Astrocyte (in vitro differentiated cells and primary cell): ENCODE results near the gene GRIK5. TPM values are rescaled to one million over a fixed set of nuclear protein-coding genes. Genes with fewer than 3 reads are reported as not detected.
"Not testable (repeated sequence)": the region's sequence is repeated elsewhere in the genome, so short reads cannot be mapped to it uniquely, and the experiment has no call there.

ENCODE experiments used
- DNase-seq: peaks from one replicate; pipeline ENCODE4 v3.0.0-alpha.2; 2010; ENCODE audit warnings: low read depth
- FAIRE-seq: peaks from 2 replicates; lab custom pipeline; 2011; peaks lifted over from hg19 to GRCh38; lab: Jason Lieb, UNC
- H2AFZ ChIP-seq: 2 replicates; pipeline ENCODE4 v1.6.0; 2012; ENCODE audit warnings: low read depth, low read length, inconsistent platforms
- H3K27ac ChIP-seq: 2 replicates; pipeline ENCODE4 v1.5.1; 2011; ENCODE audit warnings: low read depth, low read length, inconsistent platforms
- H3K27me3 ChIP-seq: 2 replicates; pipeline ENCODE4 v1.6.0; 2011; ENCODE audit warnings: low read length, inconsistent platforms; ENCODE audit not compliant: insufficient read depth
- H3K36me3 ChIP-seq: 2 replicates; pipeline ENCODE4 v1.5.1; 2011; ENCODE audit warnings: low read length, inconsistent platforms; ENCODE audit not compliant: insufficient read depth
- H3K4me1 ChIP-seq: 2 replicates; pipeline ENCODE4 v1.5.1; 2011; ENCODE audit warnings: low read length, inconsistent platforms; ENCODE audit not compliant: insufficient read depth
- H3K4me2 ChIP-seq: 2 replicates; pipeline ENCODE4 v1.6.0; 2012; ENCODE audit warnings: low read length, inconsistent platforms
- H3K4me3 ChIP-seq: 2 replicates; pipeline ENCODE4 v1.5.1; 2011; ENCODE audit warnings: low read depth, mild to moderate bottlenecking, low read length, inconsistent platforms; ENCODE audit not compliant: insufficient read depth
- H3K79me2 ChIP-seq: 2 replicates; pipeline ENCODE4 v1.6.0; 2012; ENCODE audit warnings: mild to moderate bottlenecking, low read length, inconsistent platforms; ENCODE audit not compliant: insufficient read depth
- H3K9ac ChIP-seq: 2 replicates; pipeline ENCODE4 v1.6.0; 2012; ENCODE audit warnings: mild to moderate bottlenecking, low read length, inconsistent platforms
- H3K9me3 ChIP-seq: 2 replicates; pipeline ENCODE4 v1.5.1; 2012; ENCODE audit warnings: low read depth, mild to moderate bottlenecking, low read length, inconsistent platforms; ENCODE audit not compliant: insufficient read depth
- H4K20me1 ChIP-seq: 2 replicates; pipeline ENCODE4 v1.6.0; 2012; ENCODE audit warnings: low read length, inconsistent platforms; ENCODE audit not compliant: insufficient read depth
- H3K27ac Mint-ChIP-seq: one replicate; pipeline ENCODE4 v1.8.0; 2021; ENCODE audit warnings: mild to moderate bottlenecking, mixed read lengths; ENCODE audit not compliant: unreplicated experiment
- H3K27me3 Mint-ChIP-seq: one replicate; pipeline ENCODE4 v1.8.0; 2021; ENCODE audit warnings: low read depth, mixed read lengths; ENCODE audit not compliant: unreplicated experiment
- H3K36me3 Mint-ChIP-seq: one replicate; pipeline ENCODE4 v1.8.0; 2021; ENCODE audit warnings: low read depth, mixed read lengths; ENCODE audit not compliant: unreplicated experiment
- H3K4me1 Mint-ChIP-seq: one replicate; pipeline ENCODE4 v1.8.0; 2021; ENCODE audit warnings: low read depth, mixed read lengths; ENCODE audit not compliant: unreplicated experiment
- H3K4me3 Mint-ChIP-seq: one replicate; pipeline ENCODE4 v1.8.0; 2021; ENCODE audit warnings: mild to moderate bottlenecking, moderate library complexity, mixed read lengths; ENCODE audit not compliant: unreplicated experiment
- H3K9me3 Mint-ChIP-seq: one replicate; pipeline ENCODE4 v1.8.0; 2021; ENCODE audit warnings: mild to moderate bottlenecking, mixed read lengths; ENCODE audit not compliant: unreplicated experiment
- EZH2 ChIP-seq: IDR thresholded peaks from 2 replicates; pipeline ENCODE4 v1.6.1; 2012; ENCODE audit warnings: mild to moderate bottlenecking, low read length, inconsistent platforms; ENCODE audit not compliant: insufficient read depth
- total RNA-seq: library from RNA; stranded (reverse); gene quantifications from 2 replicates; pipeline ENCODE4 v1.2.1, GENCODE V29; 2021
- TF ChIP-seq, protein P1 (sequence below): IDR thresholded peaks from 2 replicates; pipeline ENCODE4 v1.5.1; 2011; ENCODE audit warnings: low read depth, mild to moderate bottlenecking, inconsistent platforms, low read length, moderate library complexity; ENCODE audit not compliant: insufficient read depth

GRIK5 gene
- total RNA-seq, 1 donor from 2014 or later: 9.2 TPM

DNA sequence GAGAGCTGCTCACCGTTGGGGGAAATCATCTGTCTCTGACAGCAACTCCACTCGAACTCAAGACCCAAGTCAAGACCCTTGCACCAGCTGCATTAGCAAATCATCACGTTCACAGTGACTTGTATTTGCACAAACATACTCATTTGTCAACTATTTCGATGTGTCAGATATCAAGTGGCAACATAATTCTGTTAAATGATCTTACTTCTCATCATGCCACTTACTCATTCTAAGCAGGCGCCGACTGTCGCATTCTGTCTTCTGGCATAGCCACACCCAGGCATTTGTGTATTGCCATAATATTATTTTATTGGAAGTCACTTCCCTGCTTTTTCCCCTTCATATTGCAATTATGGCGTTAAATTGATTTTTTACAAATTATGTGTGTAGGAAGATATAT lies 53.0 kb downstream of the GRIK5 start:
- Histone ChIP-seq H3K4me2 (no peak overlapping the region), H3K4me1 (peaks cover 8% of the 10 kb centered on the region), H3K9me3 (no peaks in the 10 kb centered on the region), H3K27ac (no peak overlapping the region), H3K4me3 (no peak overlapping the region), H3K9ac (no peak overlapping the region), H2AFZ (no peak overlapping the region), H3K27me3 (no peaks in the 10 kb centered on the region), H4K20me1 (no peaks in the 10 kb centered on the region), H3K79me2 (no peaks in the 10 kb centered on the region), H3K36me3 (no peaks in the 10 kb centered on the region)
- Mint-ChIP-seq H3K4me1 (peaks cover 12% of the 10 kb centered on the region), H3K4me3 (no peak overlapping the region), H3K36me3 (peaks cover 13% of the 10 kb centered on the region), H3K27me3 (peaks cover 10% of the 10 kb centered on the region), H3K9me3 (peaks cover 11% of the 10 kb centered on the region), H3K27ac (no peak overlapping the region)
- TF ChIP-seq, protein P1, sequence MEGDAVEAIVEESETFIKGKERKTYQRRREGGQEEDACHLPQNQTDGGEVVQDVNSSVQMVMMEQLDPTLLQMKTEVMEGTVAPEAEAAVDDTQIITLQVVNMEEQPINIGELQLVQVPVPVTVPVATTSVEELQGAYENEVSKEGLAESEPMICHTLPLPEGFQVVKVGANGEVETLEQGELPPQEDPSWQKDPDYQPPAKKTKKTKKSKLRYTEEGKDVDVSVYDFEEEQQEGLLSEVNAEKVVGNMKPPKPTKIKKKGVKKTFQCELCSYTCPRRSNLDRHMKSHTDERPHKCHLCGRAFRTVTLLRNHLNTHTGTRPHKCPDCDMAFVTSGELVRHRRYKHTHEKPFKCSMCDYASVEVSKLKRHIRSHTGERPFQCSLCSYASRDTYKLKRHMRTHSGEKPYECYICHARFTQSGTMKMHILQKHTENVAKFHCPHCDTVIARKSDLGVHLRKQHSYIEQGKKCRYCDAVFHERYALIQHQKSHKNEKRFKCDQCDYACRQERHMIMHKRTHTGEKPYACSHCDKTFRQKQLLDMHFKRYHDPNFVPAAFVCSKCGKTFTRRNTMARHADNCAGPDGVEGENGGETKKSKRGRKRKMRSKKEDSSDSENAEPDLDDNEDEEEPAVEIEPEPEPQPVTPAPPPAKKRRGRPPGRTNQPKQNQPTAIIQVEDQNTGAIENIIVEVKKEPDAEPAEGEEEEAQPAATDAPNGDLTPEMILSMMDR: no peak
- no peak for TF ChIP-seq EZH2
- no peak for DNase-seq
- FAIRE-seq: no peak

DNA sequence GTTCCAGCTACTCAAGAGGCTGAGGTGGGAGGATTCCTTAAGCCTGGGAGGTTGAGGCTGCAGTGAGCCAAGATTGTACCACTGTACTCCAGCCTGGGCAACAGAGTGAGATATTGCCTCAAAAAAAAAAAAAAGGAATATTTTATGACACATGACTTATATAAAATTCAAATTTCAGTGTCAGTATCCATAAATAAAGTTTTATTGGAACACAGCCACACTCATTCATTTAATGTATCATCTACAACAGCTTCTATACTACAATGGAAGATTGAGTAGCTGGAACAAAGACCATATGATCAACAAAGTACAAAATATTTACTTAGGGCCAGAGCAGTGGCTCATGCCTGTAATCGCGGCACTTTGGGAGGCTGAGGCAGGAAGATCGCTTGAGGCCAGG lies 57.3 kb downstream of the GRIK5 start:
- H3K27ac ChIP-seq, H3K27me3 Mint-ChIP-seq, H3K79me2 ChIP-seq, H3K9me3 Mint-ChIP-seq, H3K4me3 ChIP-seq, FAIRE-seq, H3K27ac Mint-ChIP-seq, H4K20me1 ChIP-seq, H3K36me3 ChIP-seq, H2AFZ ChIP-seq, H3K9me3 ChIP-seq, DNase-seq, H3K4me2 ChIP-seq, H3K4me3 Mint-ChIP-seq, H3K27me3 ChIP-seq, H3K4me1 ChIP-seq, H3K9ac ChIP-seq: not testable (repeated sequence)
- peaks cover 10% of the 10 kb centered on the region for H3K36me3 Mint-ChIP-seq
- peaks cover 15% of the 10 kb centered on the region for H3K4me1 Mint-ChIP-seq

DNA sequence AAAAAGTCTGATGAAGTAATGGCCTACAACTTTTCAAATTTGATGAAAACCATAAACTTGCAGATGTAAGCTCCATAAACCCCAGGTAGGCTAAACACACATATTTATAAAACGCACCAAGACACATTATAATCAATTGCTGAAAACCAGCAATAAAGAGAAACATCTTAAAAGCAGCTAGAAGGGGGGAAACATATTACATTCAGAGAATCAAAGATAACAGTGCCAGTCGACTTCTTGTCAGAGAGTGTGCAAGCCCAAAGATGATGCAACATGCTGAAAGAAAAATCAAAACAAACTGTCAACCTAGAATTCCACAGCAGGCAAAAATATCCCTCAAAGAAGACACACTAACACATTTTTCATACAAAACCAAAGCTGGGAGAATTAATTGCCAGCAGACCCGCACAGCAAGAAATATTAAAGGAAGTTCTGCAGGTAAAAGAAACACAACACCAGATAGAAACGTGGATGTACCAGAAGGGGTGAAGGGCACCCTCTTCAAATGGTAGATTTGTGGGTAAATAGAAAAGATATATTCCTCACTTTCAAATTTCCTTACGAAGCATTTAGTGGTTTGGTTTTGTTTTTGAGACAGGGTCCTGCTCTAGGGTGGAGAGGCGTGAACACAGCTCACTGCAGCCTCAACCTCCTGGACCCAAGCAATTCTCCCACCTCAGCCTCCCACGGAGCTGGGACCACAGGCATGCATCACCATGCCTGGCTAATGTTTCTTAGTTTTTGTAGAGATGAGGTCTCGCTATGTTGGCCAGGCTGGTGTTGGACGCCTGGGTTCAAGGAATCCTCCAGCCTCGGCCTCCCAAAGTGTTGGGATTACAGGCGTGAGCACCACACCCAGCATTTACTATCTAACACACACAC lies 59.5 kb downstream of the GRIK5 start:
- Histone ChIP-seq H3K9ac (no peak overlapping the region), H3K27me3 (no peaks in the 10 kb centered on the region), H3K4me2 (no peak overlapping the region), H3K79me2 (no peaks in the 10 kb centered on the region), H3K27ac (no peak overlapping the region), H3K4me3 (no peak overlapping the region), H3K4me1 (no peaks in the 10 kb centered on the region), H2AFZ (no peak overlapping the region), H4K20me1 (no peaks in the 10 kb centered on the region), H3K36me3 (no peaks in the 10 kb centered on the region), H3K9me3 (no peaks in the 10 kb centered on the region)
- FAIRE-seq: peak; percentile 5
- H3K4me3 Mint-ChIP-seq: peak overlapping the region; percentile 70
- DNase-seq: no peak
- H3K4me1 Mint-ChIP-seq: peaks cover 11% of the 10 kb centered on the region
- H3K27ac Mint-ChIP-seq: peak overlapping the region; percentile 97
- TF ChIP-seq EZH2: no peak
- H3K9me3 Mint-ChIP-seq: no peaks in the 10 kb centered on the region
- peaks cover 6% of the 10 kb centered on the region for H3K36me3 Mint-ChIP-seq
- peaks cover 4% of the 10 kb centered on the region for H3K27me3 Mint-ChIP-seq
